Measurements from ENCODE around the gene SPDYE2B. TPM values are rescaled to one million over a fixed set of nuclear protein-coding genes. Genes with fewer than 3 reads are reported as not detected.
"Not testable (repeated sequence)": the region's sequence is repeated elsewhere in the genome, so short reads cannot be mapped to it uniquely, and the experiment has no call there.

The SPDYE2B gene
- polyA plus RNA-seq, 3 donors, result not detected

GRCh38 chr7:102688299-102689036, 38.3 kb downstream of the SPDYE2B start:
- DNase-seq; H3K36me3 Mint-ChIP-seq; H3K79me2 ChIP-seq (ENCODE audit: insufficient read depth, low read length); H3K4me3 Mint-ChIP-seq; H3K4me1 Mint-ChIP-seq; H3K27me3 ChIP-seq (ENCODE audit: control insufficient read depth in 2 of 2, insufficient read depth in 2 of 2, low read length in 2 of 2); H3K27me3 Mint-ChIP-seq (ENCODE audit: low read depth in 3 of 3); H3K4me1 ChIP-seq (ENCODE audit: control insufficient read depth in 1 of 2, insufficient read depth in 2 of 2, low read length in 2 of 2); H3K4me3 ChIP-seq (replicated peaks in 1 of 3; ENCODE audit: low read depth in 2 of 3, low read length in 3 of 3); H3K9ac ChIP-seq (ENCODE audit: insufficient read depth, low read length, poor library complexity, severe bottlenecking); H3K9me3 ChIP-seq (replicated peaks in 1 of 2; ENCODE audit: control insufficient read depth in 1 of 2, insufficient read depth in 1 of 2, low read length in 2 of 2); H3K9me3 Mint-ChIP-seq; H4K20me1 ChIP-seq (ENCODE audit: insufficient read depth, low read length); H3K27ac ChIP-seq (ENCODE audit: low read depth in 1 of 2, low read length in 2 of 2); H2AFZ ChIP-seq (ENCODE audit: insufficient read depth, low read depth, low read length, poor library complexity, severe bottlenecking); intact Hi-C loops (cut with micrococcal nuclease); H3K27ac Mint-ChIP-seq; H3K4me2 ChIP-seq (replicated peaks; ENCODE audit: extremely low read depth, low read length, poor library complexity, severe bottlenecking); H3K36me3 ChIP-seq (replicated peaks in 1 of 2; ENCODE audit: control insufficient read depth in 1 of 2, insufficient read depth in 2 of 2, low read length in 2 of 2): not testable (repeated sequence)
- WGBS (ENCODE audit: insufficient coverage), result no CpG with 5 or more reads among the region's 37 CpGs

DNA sequence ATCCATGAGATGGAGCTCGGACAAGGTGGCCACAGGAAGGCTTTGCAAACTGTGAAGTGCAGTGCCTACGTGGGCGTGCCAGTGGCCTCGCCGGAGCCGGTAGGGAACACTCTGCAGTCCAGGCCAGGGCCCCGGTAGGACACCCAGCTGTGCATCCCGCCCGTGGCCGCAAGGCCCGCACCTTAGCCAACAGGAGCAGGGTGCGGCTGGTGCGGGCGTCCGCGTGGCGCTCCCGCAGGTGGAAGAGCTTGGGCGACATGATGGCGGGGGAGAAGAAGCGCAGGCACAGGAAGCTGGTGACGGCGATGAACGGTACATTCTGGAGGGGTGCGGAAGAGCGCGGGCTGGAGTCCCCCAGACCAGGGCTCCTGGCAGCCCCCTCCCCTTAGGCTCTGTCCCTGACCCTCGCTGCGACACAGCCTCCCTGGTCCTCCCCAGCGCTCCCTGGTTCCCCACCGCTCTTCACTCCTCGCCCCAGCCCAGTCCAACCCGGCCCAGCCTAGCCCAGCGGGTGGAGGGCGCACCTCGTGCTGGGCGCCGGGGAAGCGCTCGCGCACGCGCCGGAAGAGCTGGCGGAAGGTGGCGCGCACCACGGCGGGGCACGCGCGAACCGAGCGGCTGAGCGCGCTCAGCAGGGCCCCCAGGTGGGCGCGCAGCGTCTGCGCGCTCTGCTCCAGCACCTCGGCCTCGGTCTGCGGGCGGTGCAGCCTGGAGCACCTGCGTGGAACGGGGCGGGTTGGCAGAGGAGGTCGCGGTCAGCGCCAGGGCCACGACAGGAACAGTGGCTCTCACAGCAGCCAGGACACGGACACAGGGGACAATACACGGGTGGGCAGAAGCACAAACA, 39.5 kb downstream of the SPDYE2B start:
- H2AFZ ChIP-seq (ENCODE audit: insufficient read depth, low read depth, low read length, poor library complexity, severe bottlenecking); H3K27me3 ChIP-seq (ENCODE audit: control insufficient read depth in 2 of 2, insufficient read depth in 2 of 2, low read length in 2 of 2); H3K9ac ChIP-seq (ENCODE audit: insufficient read depth, low read length, poor library complexity, severe bottlenecking); H3K36me3 Mint-ChIP-seq; H3K79me2 ChIP-seq (ENCODE audit: insufficient read depth, low read length); H4K20me1 ChIP-seq (ENCODE audit: insufficient read depth, low read length); H3K9me3 ChIP-seq (replicated peaks in 1 of 2; ENCODE audit: control insufficient read depth in 1 of 2, insufficient read depth in 1 of 2, low read length in 2 of 2); H3K27ac Mint-ChIP-seq; intact Hi-C loops (cut with micrococcal nuclease); DNase-seq; H3K4me1 ChIP-seq (ENCODE audit: control insufficient read depth in 1 of 2, insufficient read depth in 2 of 2, low read length in 2 of 2); H3K36me3 ChIP-seq (replicated peaks in 1 of 2; ENCODE audit: control insufficient read depth in 1 of 2, insufficient read depth in 2 of 2, low read length in 2 of 2); H3K4me3 Mint-ChIP-seq; H3K4me3 ChIP-seq (replicated peaks in 1 of 3; ENCODE audit: low read depth in 2 of 3, low read length in 3 of 3); H3K4me2 ChIP-seq (replicated peaks; ENCODE audit: extremely low read depth, low read length, poor library complexity, severe bottlenecking); H3K4me1 Mint-ChIP-seq; H3K9me3 Mint-ChIP-seq; H3K27me3 Mint-ChIP-seq (ENCODE audit: low read depth in 3 of 3); H3K27ac ChIP-seq (ENCODE audit: low read depth in 1 of 2, low read length in 2 of 2): not testable (repeated sequence)
- no CpG with 5 or more reads among the region's 74 CpGs for WGBS (ENCODE audit: insufficient coverage)

DNA sequence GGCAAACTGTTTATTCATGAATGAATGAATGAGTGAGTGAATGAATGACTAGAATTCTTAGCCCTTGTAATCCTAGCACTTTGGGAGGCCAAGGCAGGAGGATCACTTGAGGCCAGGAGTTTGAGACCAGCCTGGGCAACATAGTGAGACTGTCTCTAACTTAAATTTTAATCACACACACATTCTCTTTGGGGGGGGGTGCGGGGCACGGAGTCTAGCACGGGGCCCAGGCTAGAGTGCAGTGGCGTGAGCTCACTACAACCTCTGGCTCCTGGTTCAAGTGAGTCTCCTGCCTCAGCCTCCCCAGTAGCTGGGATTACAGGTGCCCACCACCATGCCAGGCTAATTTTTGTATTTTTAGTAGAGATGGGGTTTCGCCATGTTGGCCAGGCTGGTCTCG, 40.5 kb downstream of the SPDYE2B start:
- H3K4me3 Mint-ChIP-seq, result peak overlapping the region in 1 of 2 donors; percentile 16
- H3K36me3 ChIP-seq (replicated peaks in 1 of 2; ENCODE audit: control insufficient read depth in 1 of 2, insufficient read depth in 2 of 2, low read length in 2 of 2); H3K36me3 Mint-ChIP-seq; intact Hi-C loops (cut with micrococcal nuclease); H3K27ac Mint-ChIP-seq; H2AFZ ChIP-seq (ENCODE audit: insufficient read depth, low read depth, low read length, poor library complexity, severe bottlenecking); H3K9ac ChIP-seq (ENCODE audit: insufficient read depth, low read length, poor library complexity, severe bottlenecking); H3K4me2 ChIP-seq (replicated peaks; ENCODE audit: extremely low read depth, low read length, poor library complexity, severe bottlenecking); H3K4me1 ChIP-seq (ENCODE audit: control insufficient read depth in 1 of 2, insufficient read depth in 2 of 2, low read length in 2 of 2); H4K20me1 ChIP-seq (ENCODE audit: insufficient read depth, low read length); H3K27ac ChIP-seq (ENCODE audit: low read depth in 1 of 2, low read length in 2 of 2); H3K79me2 ChIP-seq (ENCODE audit: insufficient read depth, low read length); H3K4me3 ChIP-seq (replicated peaks in 1 of 3; ENCODE audit: low read depth in 2 of 3, low read length in 3 of 3); H3K27me3 ChIP-seq (ENCODE audit: control insufficient read depth in 2 of 2, insufficient read depth in 2 of 2, low read length in 2 of 2); DNase-seq; H3K27me3 Mint-ChIP-seq (ENCODE audit: low read depth in 3 of 3); H3K4me1 Mint-ChIP-seq; H3K9me3 Mint-ChIP-seq; H3K9me3 ChIP-seq (replicated peaks in 1 of 2; ENCODE audit: control insufficient read depth in 1 of 2, insufficient read depth in 1 of 2, low read length in 2 of 2): not testable (repeated sequence)
- WGBS (ENCODE audit: insufficient coverage), result no CpG with 5 or more reads among the region's 6 CpGs

DNA sequence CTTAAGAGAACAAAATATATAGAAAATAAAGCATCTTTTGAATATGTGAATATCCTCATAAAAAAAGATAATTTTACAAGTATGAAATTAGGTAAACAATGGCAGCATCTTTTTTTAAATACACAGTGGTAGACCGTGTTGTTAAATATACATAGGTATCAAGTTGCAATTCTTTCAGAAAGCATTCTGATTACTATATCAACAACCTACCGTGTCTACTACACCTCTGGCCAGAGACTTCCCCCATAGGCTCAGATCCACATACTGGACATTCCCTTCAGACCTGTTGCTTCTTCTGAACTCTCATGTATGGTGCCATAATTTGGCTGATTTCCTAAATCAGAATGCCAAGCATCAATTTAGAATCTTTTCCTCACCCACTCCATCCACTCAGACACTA, 43.9 kb downstream of the SPDYE2B start:
- H3K27me3 ChIP-seq (ENCODE audit: control insufficient read depth in 2 of 2, insufficient read depth in 2 of 2, low read length in 2 of 2); H3K27ac Mint-ChIP-seq: not testable (repeated sequence)

More for the DNA sequence above, 43.9 kb downstream of the SPDYE2B start:
- H3K9me3 Mint-ChIP-seq; H3K4me3 Mint-ChIP-seq; H2AFZ ChIP-seq (ENCODE audit: insufficient read depth, low read depth, low read length, poor library complexity, severe bottlenecking); intact Hi-C loops (cut with micrococcal nuclease); H3K9ac ChIP-seq (ENCODE audit: insufficient read depth, low read length, poor library complexity, severe bottlenecking); H3K9me3 ChIP-seq (replicated peaks in 1 of 2; ENCODE audit: control insufficient read depth in 1 of 2, insufficient read depth in 1 of 2, low read length in 2 of 2); H3K36me3 ChIP-seq (replicated peaks in 1 of 2; ENCODE audit: control insufficient read depth in 1 of 2, insufficient read depth in 2 of 2, low read length in 2 of 2); H3K36me3 Mint-ChIP-seq; H3K27me3 Mint-ChIP-seq (ENCODE audit: low read depth in 3 of 3); DNase-seq; H3K4me2 ChIP-seq (replicated peaks; ENCODE audit: extremely low read depth, low read length, poor library complexity, severe bottlenecking); H3K4me1 ChIP-seq (ENCODE audit: control insufficient read depth in 1 of 2, insufficient read depth in 2 of 2, low read length in 2 of 2); H3K79me2 ChIP-seq (ENCODE audit: insufficient read depth, low read length); H3K4me3 ChIP-seq (replicated peaks in 1 of 3; ENCODE audit: low read depth in 2 of 3, low read length in 3 of 3); H4K20me1 ChIP-seq (ENCODE audit: insufficient read depth, low read length); H3K27ac ChIP-seq (ENCODE audit: low read depth in 1 of 2, low read length in 2 of 2): not testable (repeated sequence)
- H3K4me1 Mint-ChIP-seq, result peaks cover 10% of the 10 kb centered on the region
- no CpG with 5 or more reads among the region's 2 CpGs for WGBS (ENCODE audit: insufficient coverage)
